NCI-H69 (cell line): ENCODE measurements around the gene PANK2.
"Not testable (repeated sequence)": the region's sequence is repeated elsewhere in the genome, so short reads cannot be mapped to it uniquely, and the experiment has no call there.

Source experiments
- DNase-seq: peaks from one replicate; lab custom pipeline; 2025; lab: John Stamatoyannopoulos, UW

PANK2 gene

GRCh38 chr20:3888622-3889488 is at the start of gene PANK2:
Gene PANK2 (plus strand): TSS chr20:3889387.
- DNase-seq: peak; percentile 100

GRCh38 chr20:3840201-3840600 is 49.0 kb upstream of the PANK2 start:
- not testable (repeated sequence) for DNase-seq

GRCh38 chr20:3842348-3842930 is 46.7 kb upstream of the PANK2 start:
- no peak for DNase-seq

- DNase-seq: no peak
These were observed 45.7 kb upstream of the PANK2 start for GRCh38 chr20:3843490-3843889.

GRCh38 chr20:3843990-3844619 is 45.1 kb upstream of the PANK2 start:
- not testable (repeated sequence) for DNase-seq

GRCh38 chr20:3846378-3846739 is 42.8 kb upstream of the PANK2 start:
- DNase-seq: no peak

- peak; percentile 93 for DNase-seq
These were observed 42.3 kb upstream of the PANK2 start, which contains the start of gene MAVS for GRCh38 chr20:3846740-3847428. Gene MAVS (plus strand): TSS chr20:3846834. CDS start chr20:3854625, 7,791 bp downstream.

- DNase-seq: no peak
These were observed 41.7 kb upstream of the PANK2 start for GRCh38 chr20:3847429-3847940.

- DNase-seq: no peak
These were observed 40.6 kb upstream of the PANK2 start for GRCh38 chr20:3848565-3848964.

GRCh38 chr20:3854462-3854871 is 34.7 kb upstream of the PANK2 start:
- no peak for DNase-seq

- peak; percentile 88 for DNase-seq
These were observed 31.8 kb upstream of the PANK2 start for GRCh38 chr20:3857405-3857804.

GRCh38 chr20:3858689-3859088 is 30.5 kb upstream of the PANK2 start:
- no peak for DNase-seq

GRCh38 chr20:3861191-3861590 is 28.0 kb upstream of the PANK2 start:
- no peak for DNase-seq

GRCh38 chr20:3862333-3862732 is 26.9 kb upstream of the PANK2 start:
- DNase-seq: no peak

- DNase-seq: no peak
These were observed 25.9 kb upstream of the PANK2 start for GRCh38 chr20:3863317-3863716.

GRCh38 chr20:3864518-3864917 is 24.7 kb upstream of the PANK2 start:
- DNase-seq: no peak

- DNase-seq: no peak
These were observed 23.9 kb upstream of the PANK2 start for GRCh38 chr20:3865152-3865886.

- DNase-seq: no peak
These were observed 23.2 kb upstream of the PANK2 start for GRCh38 chr20:3865887-3866407.

- DNase-seq: no peak
These were observed 22.7 kb upstream of the PANK2 start for GRCh38 chr20:3866464-3866863.

- DNase-seq: no peak
These were observed 21.4 kb upstream of the PANK2 start for GRCh38 chr20:3867802-3868201.
